IMR-90 (cell line): ENCODE data around the gene CIAO3. TPM values are rescaled to one million over a fixed set of nuclear protein-coding genes. Genes with fewer than 3 reads are reported as not detected.

Source experiments
- ATAC-seq: fragments of 200-7000 bp; cut with Tn5 transposase; 2 replicates; pipeline ENCODE4 v1.9.1; 2020; ENCODE audit warnings: low read depth, mild to moderate bottlenecking, moderate library complexity
- BruUV-seq: library from RNA; stranded (reverse); fragments of 400-500 nt; replicated peaks from 2 replicates; lab custom pipeline; 2021; lab: Mats Ljungman, UMichigan
- CTCF ChIA-PET: fragments of 300-600 bp; formaldehyde crosslinking; extraction: SDS; loops from one replicate; lab custom pipeline; 2021; ENCODE audit warnings: antibody characterized with exemption; lab: Yijun Ruan, JAX
- POLR2A ChIA-PET: fragments of 300-600 bp; sonication (Branson Sonifier 250); formaldehyde crosslinking; loops from one replicate; lab custom pipeline; 2022; ENCODE audit warnings: antibody characterized with exemption; ENCODE audit not compliant: unreplicated experiment; lab: Charles Lee
- DNase-seq: peaks from one replicate; pipeline ENCODE4 v3.0.0; 2013
- H2AFZ ChIP-seq: replicated peaks from 2 replicates; pipeline ENCODE3; 2013; ENCODE audit warnings: low read length, mild to moderate bottlenecking; ENCODE audit not compliant: poor library complexity
- H2AK5ac ChIP-seq: 2 replicates; pipeline ENCODE4 v1.6.1; 2013; ENCODE audit warnings: low read depth, low read length, inconsistent platforms
- H2AK9ac ChIP-seq: replicated peaks from 2 replicates; pipeline ENCODE3; 2013; ENCODE audit warnings: mild to moderate bottlenecking, low read depth, low read length, moderate library complexity; ENCODE audit not compliant: poor library complexity
- H2BK120ac ChIP-seq: 2 replicates; pipeline ENCODE4 v1.6.1; 2013; ENCODE audit warnings: low read depth, low read length, inconsistent platforms
- H2BK15ac ChIP-seq: 3 replicates; pipeline ENCODE4 v1.6.1; 2013; ENCODE audit warnings: low read depth, low read length, inconsistent platforms
- H2BK20ac ChIP-seq: 2 replicates; pipeline ENCODE4 v1.6.1; 2013; ENCODE audit warnings: low read depth, mild to moderate bottlenecking, inconsistent platforms, low read length, moderate library complexity
- H2BK5ac ChIP-seq: 2 replicates; pipeline ENCODE4 v1.6.1; 2013; ENCODE audit warnings: mild to moderate bottlenecking, low read depth, low read length, inconsistent platforms; ENCODE audit not compliant: poor library complexity, severe bottlenecking
- H3K14ac ChIP-seq: replicated peaks from 2 replicates; pipeline ENCODE4 v1.6.1; 2013; ENCODE audit warnings: low read depth, low read length, inconsistent platforms
- H3K18ac ChIP-seq: 2 replicates; pipeline ENCODE4 v1.6.1; 2013; ENCODE audit warnings: low read depth, low read length, control low read depth
- H3K23ac ChIP-seq: 2 replicates; pipeline ENCODE4 v1.6.1; 2013; ENCODE audit warnings: low read depth, low read length, inconsistent platforms
- H3K27ac ChIP-seq: 2 replicates; pipeline ENCODE4 v1.5.1; 2013; ENCODE audit warnings: mild to moderate bottlenecking, control low read depth, low read length; ENCODE audit not compliant: insufficient read depth
- H3K27me3 ChIP-seq: 2 replicates; pipeline ENCODE4 v1.6.1; 2013; ENCODE audit warnings: low read length; ENCODE audit not compliant: control insufficient read depth, insufficient read depth
- H3K36me3 ChIP-seq: 2 replicates; pipeline ENCODE4 v1.6.1; 2013; ENCODE audit warnings: low read length, mixed read lengths; ENCODE audit not compliant: control insufficient read depth, insufficient read depth
- H3K4ac ChIP-seq: 2 replicates; pipeline ENCODE4 v1.6.1; 2013; ENCODE audit warnings: low read depth, low read length, inconsistent platforms
- H3K4me1 ChIP-seq: 2 replicates; pipeline ENCODE4 v1.6.1; 2013; ENCODE audit warnings: low read length, mixed read lengths; ENCODE audit not compliant: control insufficient read depth, insufficient read depth
- H3K4me2 ChIP-seq: 2 replicates; pipeline ENCODE4 v1.6.1; 2013; ENCODE audit warnings: low read depth, mild to moderate bottlenecking, control low read depth, low read length, moderate library complexity
- H3K4me3 ChIP-seq: 2 replicates; pipeline ENCODE4 v1.5.1; 2013; ENCODE audit warnings: low read depth, mild to moderate bottlenecking, control low read depth, low read length, moderate library complexity; ENCODE audit not compliant: insufficient read depth
- H3K56ac ChIP-seq: 2 replicates; pipeline ENCODE4 v1.6.1; 2013; ENCODE audit warnings: low read length, inconsistent platforms; ENCODE audit not compliant: insufficient read depth; ENCODE audit errors: extremely low read depth
- H3K79me1 ChIP-seq, 2 experiments: 2 replicates each; pipeline ENCODE4 v1.6.1; 2013; ENCODE audit warnings: low read length in 2 of 2, inconsistent platforms in 1 of 2, low read depth in 1 of 2
- H3K9ac ChIP-seq: 2 replicates; pipeline ENCODE4 v1.6.1; 2013; ENCODE audit warnings: low read depth, low read length, control low read depth
- H3K9me1 ChIP-seq: 2 replicates; pipeline ENCODE4 v1.6.1; 2013; ENCODE audit warnings: low read length, inconsistent platforms; ENCODE audit not compliant: insufficient read depth
- H3K9me3 ChIP-seq: 2 replicates; pipeline ENCODE4 v1.6.1; 2013; ENCODE audit warnings: low read length; ENCODE audit not compliant: control insufficient read depth, insufficient read depth
- H4K20me1 ChIP-seq: 2 replicates; pipeline ENCODE4 v1.6.1; 2013; ENCODE audit warnings: low read length, inconsistent platforms; ENCODE audit not compliant: insufficient read depth
- H4K5ac ChIP-seq: 2 replicates; pipeline ENCODE4 v1.6.1; 2013; ENCODE audit warnings: mild to moderate bottlenecking, low read depth, low read length, control low read depth
- H4K8ac ChIP-seq, 2 experiments: 2 replicates each; pipeline ENCODE4 v1.6.1; 2013; ENCODE audit warnings: low read depth in 2 of 2, low read length in 2 of 2, control low read depth in 1 of 2, inconsistent platforms in 1 of 2
- H4K91ac ChIP-seq: 2 replicates; pipeline ENCODE4 v1.6.1; 2013; ENCODE audit warnings: low read depth, low read length, inconsistent platforms; ENCODE audit not compliant: insufficient read depth
- CEBPB ChIP-seq: IDR thresholded peaks from 2 replicates; pipeline ENCODE4 v1.6.1; 2012; ENCODE audit warnings: low read depth, low read length, improper control_type of control experiment
- CHD1 ChIP-seq: IDR thresholded peaks from 2 replicates; pipeline ENCODE4 v1.6.1; 2012; ENCODE audit warnings: low read depth, low read length, improper control_type of control experiment
- FOS ChIP-seq: fragments of 150-350 bp; IDR thresholded peaks from 2 replicates; pipeline ENCODE4 v1.6.1; 2016; ENCODE audit warnings: low read depth, low read length
- MAZ ChIP-seq: IDR thresholded peaks from 2 replicates; pipeline ENCODE4 v1.6.1; 2012; ENCODE audit warnings: low read depth, mild to moderate bottlenecking, low read length, improper control_type of control experiment, moderate library complexity, borderline replicate concordance
- MXI1 ChIP-seq: IDR thresholded peaks from 2 replicates; pipeline ENCODE4 v1.6.1; 2012; ENCODE audit warnings: low read depth, mild to moderate bottlenecking, low read length, moderate library complexity, borderline replicate concordance
- POLR2A ChIP-seq: IDR thresholded peaks from 2 replicates; pipeline ENCODE4 v1.6.1; 2012; ENCODE audit warnings: mild to moderate bottlenecking, low read depth, low read length
- WGBS, 2 experiments: methylation state at CpG; one replicate each; pipeline versions ENCODE4 v1.1.5 to v1.1.7; 2013; ENCODE audit warnings: missing lambda C conversion rate in 2 of 2; ENCODE audit not compliant: insufficient read length in 1 of 2; ENCODE audit errors: extremely low coverage in 2 of 2; 5-methylcytosine and 5-hydroxymethylcytosine counted together
- dilution Hi-C: fragments of 300-500 bp; cut with HindIII; formaldehyde crosslinking; loops from one replicate; pipeline ENCODE4 v1.14.3; 2018; ENCODE audit warnings: low sequenced_read_pairs; ENCODE audit not compliant: unreplicated experiment
- in situ Hi-C: fragments of 300-500 bp; cut with MboI; formaldehyde crosslinking; loops from 3 replicates; pipeline ENCODE4 v1.14.3; 2019; ENCODE audit warnings: low sequenced_read_pairs, inconsistent platforms, mixed read lengths
- intact Hi-C: fragments of 100-400 bp; cut with micrococcal nuclease; formaldehyde crosslinking; loops from 2 replicates; pipeline ENCODE4 v1.10.0; 2022
- polyA plus RNA-seq, 3 experiments: library from polyadenylated mRNA; depleted of rRNA; stranded (reverse); fragments of >200 nt; gene quantifications; 2 replicates each; pipeline ENCODE4 v1.2.3, GENCODE V29; 2012; ENCODE audit warnings: low replicate concordance in 1 of 3
- total RNA-seq: library from RNA; depleted of rRNA; stranded (reverse); fragments of >200 nt; gene quantifications from 2 replicates; pipeline ENCODE4 v1.2.3, GENCODE V29; 2012
- TF ChIP-seq, protein P1 (sequence below): fragments of 150-350 bp; IDR thresholded peaks from 2 replicates; pipeline ENCODE4 v1.6.1; 2017; ENCODE audit warnings: mild to moderate bottlenecking, antibody characterized with exemption, low read length, low read depth
- TF ChIP-seq, protein P2 (sequence below): conservative IDR thresholded peaks from 2 replicates; pipeline ENCODE4 v1.5.1; 2012; ENCODE audit warnings: mild to moderate bottlenecking, low read depth, low read length, improper control_type of control experiment

CIAO3 gene
- total and polyA plus RNA-seq, 2 of the 4 experiments (the other 2 are of a cell fraction): 17.0 to 20.2 TPM

DNA sequence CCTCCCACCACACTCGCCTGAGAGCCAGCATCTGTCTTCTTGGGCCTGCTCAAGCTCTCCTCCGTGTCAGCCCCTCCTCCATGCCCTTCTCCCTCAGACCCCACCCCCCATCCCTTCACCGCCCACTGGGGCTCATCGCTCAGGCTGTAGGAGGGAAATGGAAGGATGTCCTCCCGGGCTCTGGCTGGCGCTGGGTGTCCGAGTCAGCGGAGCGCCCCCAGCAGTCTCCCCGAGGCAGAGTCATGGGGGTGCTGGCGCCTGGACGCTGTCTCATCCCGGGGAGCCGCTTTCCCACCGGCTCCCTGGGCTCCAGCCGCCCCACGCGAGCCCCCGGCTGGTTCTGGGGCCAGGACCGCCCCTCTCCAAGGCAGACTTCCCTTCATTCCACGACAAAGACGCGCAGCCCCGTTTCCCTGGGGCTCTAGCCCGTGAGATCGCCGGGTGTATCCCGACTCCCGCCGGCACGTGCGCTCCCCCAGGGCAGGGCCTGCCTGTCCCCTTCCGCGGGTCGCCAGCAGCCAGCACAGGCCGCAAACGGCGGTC, 20.3 kb downstream of the CIAO3 start (continued):
- TF ChIP-seq FOS: no peak

- DNase-seq: no peak
- H4K91ac ChIP-seq: no peak overlapping the region
- dilution Hi-C loops: no loop called here
- no peak overlapping the region for H3K56ac ChIP-seq
- H3K18ac ChIP-seq: no peak overlapping the region
- H3K9ac ChIP-seq: peak overlapping the region; percentile 79; the same call in 1 of the 2 replicates
- peak overlapping the region; percentile 8; the same call in 1 of the 2 replicates for H4K5ac ChIP-seq
- H2BK20ac ChIP-seq: no peak overlapping the region
- H3K9me1 ChIP-seq: no peaks in the 10 kb centered on the region
- peak overlapping the region; percentile 68 for H3K4me2 ChIP-seq
- peak overlapping the region; percentile 28; the same call in 1 of the 2 replicates for H3K23ac ChIP-seq
- peaks cover 17% of the 10 kb centered on the region for H3K4me1 ChIP-seq
- peaks cover 1% of the 10 kb centered on the region; the same call in 1 of the 2 replicates for H3K36me3 ChIP-seq
- H3K9me3 ChIP-seq: no peaks in the 10 kb centered on the region
- H2BK120ac ChIP-seq: no peak overlapping the region
- peak overlapping the region; percentile 96 for H2AFZ ChIP-seq
- in situ Hi-C loops: loop anchor here (25.0 kb wide), 1 partner anchor 342 kb away; the partner anchor contains the start of gene SSTR5
- 10% methylated on average over 2 of the region's 16 CpGs; no CpG with 5 or more reads in 1 of the 2 experiments for WGBS, 2 experiments
- TF ChIP-seq POLR2A: no peak
- no peak for TF ChIP-seq MXI1
- TF ChIP-seq FOS: no peak
- no peak for TF ChIP-seq CEBPB
- TF ChIP-seq CHD1: no peak
- TF ChIP-seq, protein P1, sequence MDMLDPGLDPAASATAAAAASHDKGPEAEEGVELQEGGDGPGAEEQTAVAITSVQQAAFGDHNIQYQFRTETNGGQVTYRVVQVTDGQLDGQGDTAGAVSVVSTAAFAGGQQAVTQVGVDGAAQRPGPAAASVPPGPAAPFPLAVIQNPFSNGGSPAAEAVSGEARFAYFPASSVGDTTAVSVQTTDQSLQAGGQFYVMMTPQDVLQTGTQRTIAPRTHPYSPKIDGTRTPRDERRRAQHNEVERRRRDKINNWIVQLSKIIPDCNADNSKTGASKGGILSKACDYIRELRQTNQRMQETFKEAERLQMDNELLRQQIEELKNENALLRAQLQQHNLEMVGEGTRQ: no peak
- TF ChIP-seq, protein P2, sequence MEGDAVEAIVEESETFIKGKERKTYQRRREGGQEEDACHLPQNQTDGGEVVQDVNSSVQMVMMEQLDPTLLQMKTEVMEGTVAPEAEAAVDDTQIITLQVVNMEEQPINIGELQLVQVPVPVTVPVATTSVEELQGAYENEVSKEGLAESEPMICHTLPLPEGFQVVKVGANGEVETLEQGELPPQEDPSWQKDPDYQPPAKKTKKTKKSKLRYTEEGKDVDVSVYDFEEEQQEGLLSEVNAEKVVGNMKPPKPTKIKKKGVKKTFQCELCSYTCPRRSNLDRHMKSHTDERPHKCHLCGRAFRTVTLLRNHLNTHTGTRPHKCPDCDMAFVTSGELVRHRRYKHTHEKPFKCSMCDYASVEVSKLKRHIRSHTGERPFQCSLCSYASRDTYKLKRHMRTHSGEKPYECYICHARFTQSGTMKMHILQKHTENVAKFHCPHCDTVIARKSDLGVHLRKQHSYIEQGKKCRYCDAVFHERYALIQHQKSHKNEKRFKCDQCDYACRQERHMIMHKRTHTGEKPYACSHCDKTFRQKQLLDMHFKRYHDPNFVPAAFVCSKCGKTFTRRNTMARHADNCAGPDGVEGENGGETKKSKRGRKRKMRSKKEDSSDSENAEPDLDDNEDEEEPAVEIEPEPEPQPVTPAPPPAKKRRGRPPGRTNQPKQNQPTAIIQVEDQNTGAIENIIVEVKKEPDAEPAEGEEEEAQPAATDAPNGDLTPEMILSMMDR: peak; percentile 23
- no peak for TF ChIP-seq MAZ
- no peak for ATAC-seq
- intact Hi-C loops: no loop called here
- H3K14ac ChIP-seq: no peak overlapping the region
- peak overlapping the region; percentile 92 for H2AK9ac ChIP-seq
- BruUV-seq: no TSS peak
- ChIA-PET CTCF (interaction anchor here (0.6 kb wide), 1 partner anchor 8 kb away, joined by 3 read pairs; no protein-coding TSS in a partner anchor), POLR2A (interaction anchor here (0.5 kb wide), 1 partner anchor 10 kb away, joined by 4 read pairs; no protein-coding TSS in a partner anchor)
- H3K4me3 ChIP-seq: peak overlapping the region; percentile 98
- peak overlapping the region; percentile 93 for H2BK5ac ChIP-seq
- peak overlapping the region; percentile 83 for H3K4ac ChIP-seq
- no peaks in the 10 kb centered on the region for H3K27me3 ChIP-seq
- peaks cover 7% of the 10 kb centered on the region for H4K20me1 ChIP-seq
- H3K79me1 ChIP-seq: peaks cover 13 to 23% of the 10 kb centered on the region in 2 experiments
- peak overlapping the region; percentile 25 for H2AK5ac ChIP-seq
- H3K27ac ChIP-seq: peak overlapping the region; percentile 16
- no peak overlapping the region for H2BK15ac ChIP-seq
- H4K8ac ChIP-seq: peak overlapping the region in 1 of 2 experiments; percentile 94; a peak in 2 of 4 replicates
Observed at GRCh38 chr16:719815-720446, 20.9 kb downstream of the CIAO3 start.
